Left ventricle myocardium inferior (tissue), 1 donor: ENCODE results near the gene OR8D4. TPM values are rescaled to one million over a fixed set of nuclear protein-coding genes. Genes with fewer than 3 reads are reported as not detected.

Experiments used
- DNase-seq: peaks from one replicate; pipeline ENCODE4 v3.0.0-alpha.2; 2020
- H3K27ac ChIP-seq: fragments of 200-600 bp; replicated peaks from 2 replicates; pipeline ENCODE4 v1.8.0; 2021
- H3K27me3 ChIP-seq: fragments of 200-600 bp; 2 replicates; pipeline ENCODE4 v1.8.0; 2021; ENCODE audit warnings: low read depth
- H3K36me3 ChIP-seq: fragments of 200-600 bp; 2 replicates; pipeline ENCODE4 v1.8.0; 2021
- H3K4me1 ChIP-seq: fragments of 200-600 bp; 2 replicates; pipeline ENCODE4 v1.8.0; 2021
- H3K4me3 ChIP-seq: fragments of 200-600 bp; 2 replicates; pipeline ENCODE4 v1.8.0; 2021; ENCODE audit warnings: mild to moderate bottlenecking, moderate library complexity
- H3K9me3 ChIP-seq: fragments of 200-600 bp; replicated peaks from 2 replicates; pipeline ENCODE4 v1.8.0; 2021
- CTCF ChIP-seq: fragments of 200-600 bp; IDR thresholded peaks from 2 replicates; pipeline ENCODE4 v1.8.0; 2021; ENCODE audit warnings: antibody characterized with exemption, mild to moderate bottlenecking, borderline replicate concordance
- intact Hi-C: fragments of 100-400 bp; cut with micrococcal nuclease; formaldehyde crosslinking; loops from one replicate; pipeline ENCODE4 v1.11.0; 2022
- total RNA-seq: library from RNA; stranded (reverse); fragmentation: NEBNext Ultra II Directional; extraction: Animal tissue kit (Norgen Biotek cat#: 25700); gene quantifications from one replicate; pipeline ENCODE4 v1.2.1, GENCODE V29; 2021
- donor health status: DM: no; HTN: yes; CAD: no; lungs with severe emphysema.

The OR8D4 gene
- total RNA-seq, 1 donor from 2014 or later, result not detected

GRCh38 chr11:123905826-123906225, 3.9 kb downstream of the OR8D4 start:
- no peaks in the 10 kb centered on the region for H3K36me3 ChIP-seq
- no peak overlapping the region for H3K4me3 ChIP-seq
- no peaks in the 10 kb centered on the region for H3K27me3 ChIP-seq
- TF ChIP-seq CTCF, result no peak
- no peak overlapping the region for H3K27ac ChIP-seq
- intact Hi-C loops, result no loop called here
- no peaks in the 10 kb centered on the region for H3K4me1 ChIP-seq
- no peak for DNase-seq
- no peaks in the 10 kb centered on the region for H3K9me3 ChIP-seq

GRCh38 chr11:123920943-123921342, 19.0 kb downstream of the OR8D4 start:
- no peaks in the 10 kb centered on the region for H3K27me3 ChIP-seq
- no peaks in the 10 kb centered on the region for H3K36me3 ChIP-seq
- no peaks in the 10 kb centered on the region for H3K9me3 ChIP-seq
- TF ChIP-seq CTCF, result no peak
- no peak for DNase-seq
- H3K4me3 ChIP-seq, result no peak overlapping the region
- H3K4me1 ChIP-seq, result no peaks in the 10 kb centered on the region
- H3K27ac ChIP-seq, result no peak overlapping the region
- intact Hi-C loops, result no loop called here

GRCh38 chr11:123924027-123924426, 22.1 kb downstream of the OR8D4 start:
- no peak for DNase-seq
- H3K4me1 ChIP-seq, result no peaks in the 10 kb centered on the region
- H3K36me3 ChIP-seq, result no peaks in the 10 kb centered on the region
- intact Hi-C loops, result no loop called here
- H3K27me3 ChIP-seq, result no peaks in the 10 kb centered on the region
- no peak for TF ChIP-seq CTCF
- H3K4me3 ChIP-seq, result no peak overlapping the region
- no peaks in the 10 kb centered on the region for H3K9me3 ChIP-seq
- H3K27ac ChIP-seq, result no peak overlapping the region

- intact Hi-C loops, result no loop called here
Observed at GRCh38 chr11:123939317-123939716, 37.4 kb downstream of the OR8D4 start, which contains the start of gene OR4D5. Gene OR4D5, plus strand, starts transcription at chr11:123939617. Its CDS starts 0 bp downstream, at chr11:123939617.

GRCh38 chr11:123942413-123942812, 40.4 kb downstream of the OR8D4 start:
- Histone ChIP-seq H3K36me3 (no peaks in the 10 kb centered on the region), H3K27ac (no peak overlapping the region), H3K9me3 (no peaks in the 10 kb centered on the region), H3K4me1 (no peaks in the 10 kb centered on the region), H3K27me3 (no peaks in the 10 kb centered on the region), H3K4me3 (no peak overlapping the region)
- no peak for DNase-seq
- no peak for TF ChIP-seq CTCF
- intact Hi-C loops, result no loop called here

More at GRCh38 chr11:123939317-123939716, 37.4 kb downstream of the OR8D4 start, which contains the start of gene OR4D5:
- Histone ChIP-seq H3K4me1 (no peaks in the 10 kb centered on the region), H3K4me3 (no peak within 1 kb of the TSS), H3K27ac (no peak within 1 kb of the TSS), H3K36me3 (no peaks in the 10 kb centered on the region), H3K9me3 (no peaks in the 10 kb centered on the region), H3K27me3 (no peaks in the 10 kb centered on the region)
- no peak for DNase-seq
- no peak for TF ChIP-seq CTCF
